CD4-positive, alpha-beta T cell (primary cell): ENCODE data around the gene CLIP2. TPM values are rescaled to one million over a fixed set of nuclear protein-coding genes. Genes with fewer than 3 reads are reported as not detected.
"Not testable (repeated sequence)": the region's sequence is repeated elsewhere in the genome, so short reads cannot be mapped to it uniquely, and the experiment has no call there.

Experiments used
- ATAC-seq: fragments of 200-7000 bp; cut with Tn5 transposase; one replicate; pipeline ENCODE4 v1.10.0; 2022; ENCODE audit warnings: mild to moderate bottlenecking; ENCODE audit not compliant: poor library complexity
- CTCF ChIA-PET: fragments of 350-600 bp; sonication (Branson Sonifier 250); formaldehyde crosslinking; loops from one replicate; lab custom pipeline; 2021; ENCODE audit warnings: antibody characterized with exemption, inconsistent platforms; lab: Charles Lee
- POLR2A ChIA-PET: fragments of 350-600 bp; sonication (Branson Sonifier 250); formaldehyde crosslinking; loops from one replicate; lab custom pipeline; 2021; ENCODE audit warnings: antibody characterized with exemption, inconsistent platforms; lab: Charles Lee
- DNase-seq, 14 experiments: peaks; one replicate each; pipeline ENCODE4 v3.0.0-alpha.2; 2013 to 2020; ENCODE audit warnings: mixed read lengths in 2 of 14
- H3K27ac ChIP-seq, 2 donors: one replicate each; pipeline versions ENCODE4 v1.5.1 to v1.7.0; 2013; ENCODE audit warnings: low read length in 2 of 2, low read depth in 1 of 2, mild to moderate bottlenecking in 1 of 2
- H3K27me3 ChIP-seq, 2 experiments: 1 replicate in 1 of 2; 2 replicates in 1 of 2; pipeline versions ENCODE4 v1.6.1 to v1.7.0; 2013; ENCODE audit warnings: low read length in 2 of 2, control low read depth in 1 of 2, mild to moderate bottlenecking in 1 of 2, moderate library complexity in 1 of 2; ENCODE audit not compliant: insufficient read depth in 2 of 2, control insufficient read depth in 1 of 2
- H3K36me3 ChIP-seq: one replicate; pipeline ENCODE4 v1.6.1; 2013; ENCODE audit warnings: low read length, control low read depth; ENCODE audit not compliant: insufficient read depth
- H3K4me1 ChIP-seq: one replicate; pipeline ENCODE4 v1.6.1; 2013; ENCODE audit warnings: low read length, control low read depth; ENCODE audit not compliant: insufficient read depth
- H3K4me3 ChIP-seq: one replicate; pipeline ENCODE4 v1.5.1; 2013; ENCODE audit warnings: mild to moderate bottlenecking, low read length, moderate library complexity
- H3K9me3 ChIP-seq, 2 experiments: 1 replicate in 1 of 2; 2 replicates in 1 of 2; pipeline versions ENCODE4 v1.6.1 to v1.7.0; 2013; ENCODE audit warnings: low read length in 2 of 2, mild to moderate bottlenecking in 2 of 2, control low read depth in 1 of 2, moderate library complexity in 1 of 2; ENCODE audit not compliant: control insufficient read depth in 1 of 2, insufficient read depth in 1 of 2
- H3K27ac Mint-ChIP-seq: one replicate; pipeline ENCODE4 v1.8.0; 2020; ENCODE audit warnings: mixed read lengths
- H3K27me3 Mint-ChIP-seq: one replicate; pipeline ENCODE4 v1.8.0; 2021; ENCODE audit warnings: mixed read lengths
- H3K36me3 Mint-ChIP-seq: one replicate; pipeline ENCODE4 v1.8.0; 2021; ENCODE audit warnings: low read depth, mixed read lengths
- H3K4me1 Mint-ChIP-seq: one replicate; pipeline ENCODE4 v1.8.0; 2021; ENCODE audit warnings: low read depth, mixed read lengths
- H3K4me3 Mint-ChIP-seq: one replicate; pipeline ENCODE4 v1.8.0; 2020; ENCODE audit warnings: mild to moderate bottlenecking, mixed read lengths
- H3K9me3 Mint-ChIP-seq: one replicate; pipeline ENCODE4 v1.8.0; 2020; ENCODE audit warnings: mixed read lengths
- CTCF ChIP-seq: fragments of 200-600 bp; IDR thresholded peaks from one replicate; pipeline ENCODE4 v1.8.0; 2022; ENCODE audit warnings: antibody characterized with exemption, mild to moderate bottlenecking
- intact Hi-C, 2 experiments: fragments of 100-400 bp; cut with DNase I in 1 of 2; cut with micrococcal nuclease in 1 of 2; formaldehyde crosslinking; loops; one replicate each; pipeline versions ENCODE4 v1.15.1 to v1.9.0; 2023 to 2025; cut with DNase I, micrococcal nuclease
- total RNA-seq, 174 experiments: library from RNA in 2 of 174; stranded (reverse) in 2 of 174; gene quantifications; one replicate each; pipeline ENCODE4 v1.2.3 and lab custom pipeline; 2021 to 2026

CLIP2 gene
- total RNA-seq, 2 experiments from 2014 or later, result 2.4 to 2.7 TPM

GRCh38 chr7:74424291-74424880 is 135.2 kb downstream of the CLIP2 start:
- Mint-ChIP-seq H3K4me1 (no peaks in the 10 kb centered on the region), H3K27ac (no peak overlapping the region), H3K27me3 (no peaks in the 10 kb centered on the region), H3K9me3 (no peaks in the 10 kb centered on the region), H3K4me3 (no peak overlapping the region), H3K36me3 (no peaks in the 10 kb centered on the region)
- Histone ChIP-seq H3K36me3 (no peaks in the 10 kb centered on the region), H3K4me3 (no peak overlapping the region), H3K27me3 (no peaks in the 10 kb centered on the region), H3K9me3 (no peaks in the 10 kb centered on the region), H3K4me1 (no peaks in the 10 kb centered on the region), H3K27ac (no peak overlapping the region)
- intact Hi-C loops, result no loop called here
- DNase-seq, result no peak
- CTCF ChIA-PET, result no interaction called here
- ATAC-seq, result no peak
- POLR2A ChIA-PET, result no interaction called here
- TF ChIP-seq CTCF, result no peak

- no peaks in the 10 kb centered on the region for H3K27me3 ChIP-seq
- intact Hi-C loops, result no loop called here
- no peaks in the 10 kb centered on the region for H3K9me3 ChIP-seq
- H3K4me3 Mint-ChIP-seq, result no peak overlapping the region
- ATAC-seq (no peak), DNase-seq (no peak)
- no peaks in the 10 kb centered on the region for H3K36me3 ChIP-seq
- H3K4me1 Mint-ChIP-seq, result no peaks in the 10 kb centered on the region
- no peaks in the 10 kb centered on the region for H3K27me3 Mint-ChIP-seq
- H3K4me3 ChIP-seq, result no peak overlapping the region
- H3K27ac ChIP-seq, result no peak overlapping the region
- H3K4me1 ChIP-seq, result no peaks in the 10 kb centered on the region
- no peak overlapping the region for H3K27ac Mint-ChIP-seq
- POLR2A ChIA-PET, result no interaction called here
- H3K9me3 Mint-ChIP-seq, result no peaks in the 10 kb centered on the region
- TF ChIP-seq CTCF, result no peak
- H3K36me3 Mint-ChIP-seq, result no peaks in the 10 kb centered on the region
- CTCF ChIA-PET, result no interaction called here
Observed at GRCh38 chr7:74428023-74428422, 138.8 kb downstream of the CLIP2 start.

DNA sequence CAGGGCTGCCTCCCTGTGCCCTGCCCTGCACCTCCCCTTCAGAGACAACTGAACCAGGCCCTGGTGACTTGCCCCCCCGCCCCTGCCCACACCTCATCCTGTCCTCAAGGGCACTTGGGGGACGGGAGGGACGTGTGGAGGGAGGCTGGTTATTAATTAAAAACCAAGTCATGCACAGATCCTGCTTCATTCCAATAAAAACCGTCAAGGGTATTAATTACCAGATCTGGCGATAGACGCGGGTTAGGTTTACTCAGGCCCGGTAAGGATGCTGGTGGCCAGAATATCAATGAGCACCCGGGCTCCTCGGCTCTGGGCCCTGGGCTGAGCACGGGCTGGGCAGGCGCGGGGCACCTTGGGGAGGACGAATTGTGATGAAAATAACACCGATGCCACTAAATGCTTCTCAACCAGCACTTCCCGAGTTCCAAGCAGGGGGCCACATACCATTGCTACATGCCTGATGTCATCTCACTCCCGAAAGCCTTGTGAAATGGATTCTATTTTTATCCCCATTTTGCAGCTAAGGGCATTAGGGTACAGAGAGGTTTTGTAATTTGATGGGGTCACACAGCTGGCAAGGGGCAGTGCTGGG is 140.0 kb downstream of the CLIP2 start:
- no peak overlapping the region for H3K27ac ChIP-seq
- DNase-seq, result no peak
- no peak overlapping the region for H3K27ac Mint-ChIP-seq
- no peaks in the 10 kb centered on the region for H3K27me3 Mint-ChIP-seq
- POLR2A ChIA-PET, result no interaction called here
- no peaks in the 10 kb centered on the region for H3K4me1 Mint-ChIP-seq
- TF ChIP-seq CTCF, result no peak
- H3K9me3 Mint-ChIP-seq, result no peaks in the 10 kb centered on the region
- CTCF ChIA-PET, result no interaction called here
- ATAC-seq, result no peak
- H3K36me3 Mint-ChIP-seq, result no peaks in the 10 kb centered on the region
- H3K4me1 ChIP-seq, result no peaks in the 10 kb centered on the region
- intact Hi-C loops, result no loop called here
- no peaks in the 10 kb centered on the region for H3K27me3 ChIP-seq
- H3K4me3 ChIP-seq, result no peak overlapping the region
- no peaks in the 10 kb centered on the region for H3K9me3 ChIP-seq
- no peak overlapping the region for H3K4me3 Mint-ChIP-seq
- H3K36me3 ChIP-seq, result no peaks in the 10 kb centered on the region

GRCh38 chr7:74430409-74430808 is 141.2 kb downstream of the CLIP2 start:
- CTCF ChIA-PET, H3K9me3 ChIP-seq: not testable (repeated sequence)

More at GRCh38 chr7:74430409-74430808, 141.2 kb downstream of the CLIP2 start:
- H3K27me3 ChIP-seq, H3K27me3 Mint-ChIP-seq, H3K4me3 ChIP-seq, H3K27ac Mint-ChIP-seq, H3K4me1 ChIP-seq, ATAC-seq, H3K9me3 Mint-ChIP-seq, H3K36me3 Mint-ChIP-seq, H3K36me3 ChIP-seq, H3K4me1 Mint-ChIP-seq, intact Hi-C loops, POLR2A ChIA-PET, H3K4me3 Mint-ChIP-seq, H3K27ac ChIP-seq, DNase-seq: not testable (repeated sequence)
